ENCODE results near the gene CDK19. TPM values are rescaled to one million over a fixed set of nuclear protein-coding genes. Genes with fewer than 3 reads are reported as not detected.

The CDK19 gene
- polyA plus RNA-seq, 1 of the 3 experiments (the other 2 are of a cell fraction) = 6.5 TPM

- Histone ChIP-seq H2AFZ (ENCODE audit: low read depth) (no peak overlapping the region), H3F3A (replicated peaks; ENCODE audit: insufficient read depth) (no peaks in the 10 kb centered on the region), H3K4me1 (ENCODE audit: control insufficient read depth in 1 of 2, insufficient read depth in 2 of 2, low read depth in 1 of 2, low read length in 1 of 2) (no peaks in the 10 kb centered on the region), H3K9ac (no peak overlapping the region), H3K27ac (ENCODE audit: low read depth in 2 of 2, low read length in 1 of 2) (no peak overlapping the region), H3K4me2 (no peak overlapping the region), H3K4me3 (ENCODE audit: low read depth in 2 of 2, low read length in 1 of 2) (no peak overlapping the region), H3K79me2 (ENCODE audit: insufficient read depth) (no peaks in the 10 kb centered on the region), H3K27me3 (ENCODE audit: insufficient read depth) (no peaks in the 10 kb centered on the region), H4K20me1 (ENCODE audit: insufficient read depth) (no peaks in the 10 kb centered on the region), H3K36me3 (replicated peaks in 1 of 2; ENCODE audit: control insufficient read depth in 1 of 2, insufficient read depth in 2 of 2, low read length in 1 of 2) (no peaks in the 10 kb centered on the region), H3K9me3 (no peaks in the 10 kb centered on the region), H3K9me2 (no peaks in the 10 kb centered on the region)
- no peak for DNase-seq
- 97% methylated on average over 2 of the region's 2 CpGs for WGBS (ENCODE audit: low lambda C conversion rate)
- POLR2A ChIA-PET = no interaction called here
- CTCF ChIA-PET = interaction anchor here (1.1 kb wide), 1 partner anchor 338 kb away, joined by 3 read pairs; no protein-coding TSS in a partner anchor
- TF ChIP-seq USF1 (IDR thresholded peaks at IDR 0.05; ENCODE audit: borderline replicate concordance, low read depth) = no peak
- no peak for TF ChIP-seq NRF1 (IDR thresholded peaks at IDR 0.05; ENCODE audit: low read depth, low read length)
- TF ChIP-seq REST (IDR thresholded peaks at IDR 0.05; ENCODE audit: low read depth, low read length) = no peak
- TF ChIP-seq, protein P1, sequence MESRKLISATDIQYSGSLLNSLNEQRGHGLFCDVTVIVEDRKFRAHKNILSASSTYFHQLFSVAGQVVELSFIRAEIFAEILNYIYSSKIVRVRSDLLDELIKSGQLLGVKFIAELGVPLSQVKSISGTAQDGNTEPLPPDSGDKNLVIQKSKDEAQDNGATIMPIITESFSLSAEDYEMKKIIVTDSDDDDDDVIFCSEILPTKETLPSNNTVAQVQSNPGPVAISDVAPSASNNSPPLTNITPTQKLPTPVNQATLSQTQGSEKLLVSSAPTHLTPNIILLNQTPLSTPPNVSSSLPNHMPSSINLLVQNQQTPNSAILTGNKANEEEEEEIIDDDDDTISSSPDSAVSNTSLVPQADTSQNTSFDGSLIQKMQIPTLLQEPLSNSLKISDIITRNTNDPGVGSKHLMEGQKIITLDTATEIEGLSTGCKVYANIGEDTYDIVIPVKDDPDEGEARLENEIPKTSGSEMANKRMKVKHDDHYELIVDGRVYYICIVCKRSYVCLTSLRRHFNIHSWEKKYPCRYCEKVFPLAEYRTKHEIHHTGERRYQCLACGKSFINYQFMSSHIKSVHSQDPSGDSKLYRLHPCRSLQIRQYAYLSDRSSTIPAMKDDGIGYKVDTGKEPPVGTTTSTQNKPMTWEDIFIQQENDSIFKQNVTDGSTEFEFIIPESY (IDR thresholded peaks at IDR 0.05; ENCODE audit: borderline replicate concordance, low read depth) = no peak
- TF ChIP-seq TAF1 (IDR thresholded peaks at IDR 0.05; ENCODE audit: borderline replicate concordance, low read depth, low read length) = no peak
- TF ChIP-seq CHD2 (IDR thresholded peaks at IDR 0.05; ENCODE audit: low read length, partially characterized antibody) = no peak
- TF ChIP-seq GABPA (IDR thresholded peaks at IDR 0.05; ENCODE audit: low read depth) = no peak
- no peak for TF ChIP-seq FOXJ3 (CRISPR knock-in tag; IDR thresholded peaks at IDR 0.05)
- TF ChIP-seq EP300 (IDR thresholded peaks at IDR 0.05; ENCODE audit: borderline replicate concordance in 1 of 2, low read depth in 1 of 2, low read length in 1 of 2) = no peak
- no peak for TF ChIP-seq SMC3 (IDR thresholded peaks at IDR 0.05; ENCODE audit: low read depth, low read length)
- no peak for TF ChIP-seq JUND (IDR thresholded peaks at IDR 0.05)
- TF ChIP-seq RXRA (IDR thresholded peaks at IDR 0.05; ENCODE audit: borderline replicate concordance, low read depth) = no peak
- TF ChIP-seq USF2 (IDR thresholded peaks at IDR 0.05; ENCODE audit: borderline replicate concordance, low read depth, low read length) = no peak
These were observed 178.5 kb downstream of the CDK19 start for GRCh38 chr6:110636781-110637180.

Measured in SK-N-SH (cell line).